ENCODE measurements around the gene LILRB5.
"Not testable (repeated sequence)": the region's sequence is repeated elsewhere in the genome, so short reads cannot be mapped to it uniquely, and the experiment has no call there.

LILRB5 gene

GRCh38 chr19:54281007-54281728, 24.1 kb upstream of the LILRB5 start, which contains the start of gene LILRB2:
Gene LILRB2, minus strand, starts transcription at chr19:54281110. Its CDS starts 614 bp downstream, at chr19:54280496.
- H3K27ac ChIP-seq, result no peak within 1 kb of the TSS
- no peak for DNase-seq
- in situ Hi-C loops (cut with HindIII; ENCODE audit: low pct_ligation_motif_present, low sequenced_read_pairs), result no loop called here
- H3K4me3 ChIP-seq (ENCODE audit: low read depth, low read length), result no peak within 1 kb of the TSS
- H3K36me3 ChIP-seq (replicated peaks), result no peaks in the 10 kb centered on the region
- H3K27me3 ChIP-seq (replicated peaks), result no peaks in the 10 kb centered on the region
- TF ChIP-seq, protein P1, sequence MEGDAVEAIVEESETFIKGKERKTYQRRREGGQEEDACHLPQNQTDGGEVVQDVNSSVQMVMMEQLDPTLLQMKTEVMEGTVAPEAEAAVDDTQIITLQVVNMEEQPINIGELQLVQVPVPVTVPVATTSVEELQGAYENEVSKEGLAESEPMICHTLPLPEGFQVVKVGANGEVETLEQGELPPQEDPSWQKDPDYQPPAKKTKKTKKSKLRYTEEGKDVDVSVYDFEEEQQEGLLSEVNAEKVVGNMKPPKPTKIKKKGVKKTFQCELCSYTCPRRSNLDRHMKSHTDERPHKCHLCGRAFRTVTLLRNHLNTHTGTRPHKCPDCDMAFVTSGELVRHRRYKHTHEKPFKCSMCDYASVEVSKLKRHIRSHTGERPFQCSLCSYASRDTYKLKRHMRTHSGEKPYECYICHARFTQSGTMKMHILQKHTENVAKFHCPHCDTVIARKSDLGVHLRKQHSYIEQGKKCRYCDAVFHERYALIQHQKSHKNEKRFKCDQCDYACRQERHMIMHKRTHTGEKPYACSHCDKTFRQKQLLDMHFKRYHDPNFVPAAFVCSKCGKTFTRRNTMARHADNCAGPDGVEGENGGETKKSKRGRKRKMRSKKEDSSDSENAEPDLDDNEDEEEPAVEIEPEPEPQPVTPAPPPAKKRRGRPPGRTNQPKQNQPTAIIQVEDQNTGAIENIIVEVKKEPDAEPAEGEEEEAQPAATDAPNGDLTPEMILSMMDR (IDR thresholded peaks at IDR 0.05; ENCODE audit: low read depth, low read length, missing control alignments), result no peak

- H3K4me3 ChIP-seq (ENCODE audit: low read depth, low read length); H3K36me3 ChIP-seq (replicated peaks); DNase-seq; H3K27ac ChIP-seq; in situ Hi-C loops (cut with HindIII; ENCODE audit: low pct_ligation_motif_present, low sequenced_read_pairs); H3K27me3 ChIP-seq (replicated peaks): not testable (repeated sequence)
These were observed 23.4 kb upstream of the LILRB5 start for GRCh38 chr19:54280441-54280840.

DNA sequence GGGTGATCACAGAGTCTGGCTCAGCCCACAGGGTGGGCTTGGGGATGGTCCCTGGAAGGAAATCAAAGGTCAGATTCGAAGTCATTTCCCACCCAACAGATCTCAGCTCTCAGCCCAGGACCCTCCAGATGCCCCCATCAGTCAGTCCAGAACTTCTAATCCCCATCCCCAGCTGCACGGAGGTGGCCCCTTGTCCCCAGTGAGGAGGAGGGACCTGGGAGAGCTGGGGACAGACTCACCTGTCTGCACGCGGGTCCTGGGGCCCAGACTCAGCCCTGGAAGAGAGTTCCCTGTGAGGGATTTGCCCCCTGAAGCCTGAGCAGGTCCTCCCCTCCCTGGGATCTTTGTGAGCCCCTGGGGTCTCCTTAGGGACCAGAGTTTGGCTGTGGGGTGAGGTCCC, 23.0 kb upstream of the LILRB5 start:
- H3K27ac ChIP-seq; H3K4me3 ChIP-seq (ENCODE audit: low read depth, low read length); in situ Hi-C loops (cut with HindIII; ENCODE audit: low pct_ligation_motif_present, low sequenced_read_pairs); H3K36me3 ChIP-seq (replicated peaks); DNase-seq; H3K27me3 ChIP-seq (replicated peaks): not testable (repeated sequence)

DNA sequence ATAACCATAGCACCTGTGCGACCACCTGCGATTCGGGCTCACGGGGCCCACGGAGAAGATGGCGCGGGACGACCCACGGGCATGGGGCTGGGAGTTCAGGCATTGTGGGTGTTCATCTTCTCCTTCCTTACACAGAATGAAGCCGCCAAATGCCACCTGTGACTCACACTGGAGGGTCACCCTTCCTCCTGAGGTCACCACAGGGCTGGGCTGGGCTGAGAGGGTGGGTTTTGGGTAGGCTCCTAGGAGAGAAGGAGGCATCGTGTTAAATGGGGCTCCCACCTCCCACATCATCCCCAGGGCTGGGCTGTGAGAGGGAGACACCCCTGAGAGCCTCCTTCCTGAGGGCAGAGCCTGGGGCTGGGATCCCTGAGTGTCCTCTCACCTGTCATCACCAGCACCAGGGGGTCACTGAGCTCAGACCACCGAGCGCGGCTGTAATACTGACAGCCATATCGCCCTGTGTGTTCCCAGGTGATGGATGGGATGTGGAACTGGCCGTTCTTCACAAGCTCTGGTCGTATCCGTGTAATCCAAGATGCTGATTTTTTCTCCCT, 22.4 kb upstream of the LILRB5 start:
- TF ChIP-seq, protein P1 (IDR thresholded peaks at IDR 0.05; ENCODE audit: low read depth, low read length, missing control alignments), result no peak
- Histone ChIP-seq H3K27ac (no peak overlapping the region), H3K4me3 (ENCODE audit: low read depth, low read length) (no peak overlapping the region), H3K36me3 (replicated peaks) (no peaks in the 10 kb centered on the region), H3K27me3 (replicated peaks) (no peaks in the 10 kb centered on the region)
- in situ Hi-C loops (cut with HindIII; ENCODE audit: low pct_ligation_motif_present, low sequenced_read_pairs), result no loop called here
- no peak for DNase-seq

GRCh38 chr19:54278571-54279195, 21.6 kb upstream of the LILRB5 start:
- H3K27ac ChIP-seq; H3K27me3 ChIP-seq (replicated peaks): not testable (repeated sequence)

GRCh38 chr19:54278056-54278455, 21.0 kb upstream of the LILRB5 start:
- H3K27ac ChIP-seq; H3K36me3 ChIP-seq (replicated peaks); in situ Hi-C loops (cut with HindIII; ENCODE audit: low pct_ligation_motif_present, low sequenced_read_pairs): not testable (repeated sequence)

More at GRCh38 chr19:54278571-54279195, 21.6 kb upstream of the LILRB5 start:
- H3K4me3 ChIP-seq (ENCODE audit: low read depth, low read length); DNase-seq; in situ Hi-C loops (cut with HindIII; ENCODE audit: low pct_ligation_motif_present, low sequenced_read_pairs); H3K36me3 ChIP-seq (replicated peaks): not testable (repeated sequence)

DNA sequence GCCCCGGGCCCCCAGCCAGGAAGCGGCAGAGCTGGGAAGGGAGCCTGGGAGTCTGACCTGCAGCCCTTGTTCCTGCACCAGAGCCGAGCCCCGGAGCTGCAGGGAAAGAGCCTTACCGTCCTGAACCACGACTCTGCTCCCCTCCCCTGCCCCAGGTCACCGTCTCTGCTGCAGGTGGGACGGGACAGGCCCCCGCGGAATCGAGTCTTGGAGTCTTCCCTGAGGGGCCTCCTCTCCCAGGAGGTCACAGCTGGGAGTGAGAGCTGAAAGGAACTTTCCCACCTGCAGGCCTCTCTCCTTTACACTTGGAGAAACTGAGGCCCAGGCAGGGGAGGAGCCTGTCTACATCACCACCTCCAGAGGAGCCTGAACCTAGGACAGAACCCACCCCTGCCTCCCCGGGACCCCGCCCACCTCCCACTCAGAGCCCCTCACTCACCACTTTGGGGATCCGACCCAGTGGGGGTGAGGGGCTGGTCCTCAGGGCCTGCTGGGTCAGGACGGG, 20.1 kb upstream of the LILRB5 start:
- in situ Hi-C loops (cut with HindIII; ENCODE audit: low pct_ligation_motif_present, low sequenced_read_pairs); H3K4me3 ChIP-seq (ENCODE audit: low read depth, low read length); DNase-seq; H3K27me3 ChIP-seq (replicated peaks); H3K36me3 ChIP-seq (replicated peaks); H3K27ac ChIP-seq: not testable (repeated sequence)

More at GRCh38 chr19:54278056-54278455, 21.0 kb upstream of the LILRB5 start:
- not testable (repeated sequence) for H3K4me3 ChIP-seq (ENCODE audit: low read depth, low read length); H3K27me3 ChIP-seq (replicated peaks); DNase-seq

DNA sequence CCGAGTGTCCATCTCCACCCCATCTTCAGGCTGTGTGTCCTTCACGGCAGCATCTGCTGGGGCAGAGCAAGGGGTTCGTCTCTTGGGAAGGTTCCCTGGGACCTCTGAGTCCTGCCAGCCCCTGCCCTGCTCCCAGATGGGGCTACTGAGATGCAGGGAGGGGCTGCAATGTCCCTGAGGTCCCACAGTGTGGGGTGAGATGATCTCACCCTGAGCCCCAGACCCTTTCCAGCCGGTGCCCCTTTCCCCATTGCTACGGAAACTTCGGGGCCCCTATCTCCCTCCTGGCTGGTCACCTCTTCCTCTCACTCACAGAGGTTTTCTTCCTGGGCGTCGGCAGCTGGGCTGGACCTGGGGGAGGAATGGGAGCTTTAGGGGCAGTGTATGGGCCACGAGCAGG, 18.9 kb upstream of the LILRB5 start:
- in situ Hi-C loops (cut with HindIII; ENCODE audit: low pct_ligation_motif_present, low sequenced_read_pairs), result no loop called here
- TF ChIP-seq, protein P1 (IDR thresholded peaks at IDR 0.05; ENCODE audit: low read depth, low read length, missing control alignments), result no peak
- no peak overlapping the region for H3K4me3 ChIP-seq (ENCODE audit: low read depth, low read length)
- no peak for DNase-seq
- no peak overlapping the region for H3K27ac ChIP-seq
- no peaks in the 10 kb centered on the region for H3K27me3 ChIP-seq (replicated peaks)
- no peaks in the 10 kb centered on the region for H3K36me3 ChIP-seq (replicated peaks)

DNA sequence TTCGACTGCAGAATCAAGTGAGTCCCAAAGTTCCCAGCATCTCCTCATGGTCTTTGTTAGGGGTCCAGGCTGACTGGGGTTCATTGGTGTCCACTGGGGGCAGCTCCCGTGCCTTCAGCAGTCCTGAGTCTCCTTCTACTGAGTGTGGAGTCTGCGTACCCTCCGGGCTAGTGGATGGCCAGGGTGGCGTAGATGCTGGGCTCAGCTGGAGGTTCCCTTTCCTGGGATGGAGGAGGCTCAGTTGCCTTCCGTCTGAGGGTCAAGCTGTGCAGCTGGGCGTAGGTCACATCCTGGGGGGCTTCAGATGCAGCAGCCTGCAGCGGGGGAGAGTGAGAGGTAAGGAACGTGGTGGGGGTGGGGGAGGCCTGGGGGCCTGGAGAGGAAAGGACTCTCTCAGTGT, 17.4 kb upstream of the LILRB5 start:
- DNase-seq; H3K27ac ChIP-seq; in situ Hi-C loops (cut with HindIII; ENCODE audit: low pct_ligation_motif_present, low sequenced_read_pairs); H3K27me3 ChIP-seq (replicated peaks); H3K36me3 ChIP-seq (replicated peaks); H3K4me3 ChIP-seq (ENCODE audit: low read depth, low read length): not testable (repeated sequence)
